OCI-M2 (cell line): Measurements from ENCODE around the gene UTRN.

Experiments used
- DNase-seq: peaks from one replicate; lab custom pipeline; 2025; ENCODE audit not compliant: unreplicated experiment; lab: John Stamatoyannopoulos, UW

UTRN gene

GRCh38 chr6:144279484-144280150, 5.5 kb upstream of the UTRN start:
- DNase-seq = no peak

GRCh38 chr6:144283646-144284477, 1.3 kb upstream of the UTRN start:
- DNase-seq = no peak

DNA sequence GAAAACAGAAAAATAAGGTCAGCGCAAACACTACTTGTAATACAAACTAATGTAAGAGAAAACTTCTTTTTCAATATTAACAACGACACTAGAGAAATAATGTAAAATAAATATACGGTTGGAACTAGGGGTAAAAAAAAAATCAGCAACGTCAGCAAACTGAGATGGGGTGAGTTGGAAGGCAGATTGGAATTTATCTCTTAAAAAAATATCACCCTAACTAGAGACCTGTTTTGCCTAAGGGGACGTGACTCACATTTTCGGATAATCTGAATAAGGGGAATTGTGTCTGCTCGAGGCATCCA, 705 bp upstream of the UTRN start:
- no peak for DNase-seq

DNA sequence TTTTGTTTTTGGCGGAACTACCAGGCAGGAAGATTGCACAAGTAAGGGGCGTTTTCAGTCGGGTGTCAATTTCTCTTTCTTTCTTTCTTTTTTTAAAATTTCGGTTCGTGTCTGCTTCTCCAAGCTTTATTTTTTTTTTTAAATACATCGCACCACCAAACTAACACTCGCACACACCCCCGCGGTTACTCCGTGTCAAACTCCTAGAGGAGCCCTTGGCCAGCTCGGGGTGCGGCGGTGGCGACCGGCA, 338 bp downstream of the UTRN start:
- DNase-seq = no peak

DNA sequence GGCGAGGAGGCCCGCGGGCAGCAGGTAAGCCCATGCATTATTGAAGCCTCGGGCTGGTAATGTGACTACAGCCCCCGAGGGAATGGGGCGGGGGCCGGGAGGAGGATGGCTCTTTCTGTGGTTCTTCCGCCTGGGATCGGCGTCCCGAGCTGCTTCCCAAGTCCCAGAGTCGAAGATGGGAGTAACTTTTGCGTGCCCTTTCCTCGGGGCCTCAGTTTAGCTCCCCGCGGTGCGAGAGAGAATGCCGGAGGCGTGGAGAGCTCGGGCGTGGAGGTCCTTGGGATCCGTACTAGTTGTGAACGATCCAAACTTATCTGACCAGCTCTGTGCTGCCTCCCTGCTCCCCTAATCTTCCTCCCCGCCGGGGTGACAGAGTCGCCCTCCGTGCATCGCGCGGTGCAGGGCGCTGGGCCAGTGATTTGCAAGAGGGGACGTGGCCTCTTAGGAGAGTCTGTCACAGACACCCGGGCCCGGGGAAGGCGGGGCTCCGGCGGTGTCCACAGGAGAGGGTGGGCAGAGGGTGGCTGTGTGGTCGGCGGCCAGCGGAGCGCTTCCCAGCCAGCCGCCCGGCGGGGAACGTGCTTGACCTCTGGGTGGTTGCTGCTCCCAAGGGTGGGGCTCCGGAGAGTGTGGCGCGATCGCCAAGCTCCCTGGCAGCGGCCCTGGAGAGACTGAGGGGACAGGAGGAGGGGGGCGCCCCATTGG, 815 bp downstream of the UTRN start:
- no peak for DNase-seq

DNA sequence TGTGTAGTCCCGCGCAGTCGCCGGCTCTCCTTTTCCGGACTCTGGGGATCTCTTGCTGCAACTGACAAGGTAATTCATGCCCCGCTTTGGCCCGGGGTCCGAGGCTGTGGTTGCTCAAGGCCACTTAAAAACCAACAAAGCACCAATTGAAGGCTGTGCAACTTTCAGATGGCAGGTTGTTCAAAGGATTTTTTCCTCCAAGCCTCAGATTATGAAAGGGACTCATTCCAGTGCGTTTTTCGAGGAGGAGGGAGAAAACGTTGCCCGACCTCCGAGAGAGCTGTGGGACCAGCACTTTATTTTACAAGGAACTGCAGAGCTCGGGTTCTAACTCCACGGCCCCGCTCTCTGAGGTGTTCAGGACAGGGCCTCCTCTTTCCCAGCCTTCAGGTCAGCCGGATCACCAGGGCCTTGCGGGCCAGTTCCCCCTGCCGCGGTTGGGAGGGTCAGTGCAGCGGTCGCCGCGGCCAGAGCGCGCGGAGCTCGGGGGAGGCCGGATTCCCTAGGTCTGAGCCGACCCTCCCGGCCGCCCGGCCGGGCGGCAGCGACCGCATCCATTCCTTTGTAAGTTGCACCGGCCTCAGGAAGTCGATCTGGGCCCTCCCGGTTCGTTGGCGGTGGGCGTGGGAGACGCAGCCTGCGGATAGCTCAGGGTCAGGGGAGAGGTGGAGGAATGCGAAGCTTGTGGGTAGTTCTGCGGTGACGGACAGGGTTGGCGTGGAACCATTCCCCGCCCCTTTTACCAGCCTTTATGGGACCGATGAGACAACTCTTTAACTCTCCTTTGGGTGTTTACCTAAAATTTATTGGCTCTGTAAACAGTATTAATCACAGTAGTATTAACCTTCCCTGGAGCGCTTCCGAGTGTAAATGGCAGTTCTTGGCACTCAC, 1.6 kb downstream of the UTRN start:
- DNase-seq = no peak

DNA sequence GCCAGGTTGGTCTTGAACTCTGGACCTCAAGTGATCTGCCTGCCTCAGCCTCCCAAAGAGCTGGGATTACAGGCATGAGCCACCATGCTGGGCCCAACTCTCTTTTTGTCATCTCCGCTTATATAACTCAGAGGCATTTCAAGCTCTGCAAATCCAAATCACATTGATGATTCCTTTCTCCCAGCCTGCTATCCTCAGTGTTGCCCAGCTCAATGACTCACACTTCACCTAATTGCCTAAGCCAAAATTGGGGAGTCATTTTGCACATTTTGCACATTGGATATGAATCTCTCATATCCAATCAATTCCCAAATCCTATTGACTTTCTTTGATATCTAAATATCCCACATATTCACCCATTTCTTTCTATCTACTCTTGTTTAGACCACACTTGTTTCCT, 3.9 kb downstream of the UTRN start:
- no peak for DNase-seq

- DNase-seq = no peak
Measured at GRCh38 chr6:144292372-144292771, 7.2 kb downstream of the UTRN start.

GRCh38 chr6:144294016-144294415, 8.9 kb downstream of the UTRN start:
- DNase-seq = no peak

GRCh38 chr6:144295211-144295610, 10.1 kb downstream of the UTRN start:
- DNase-seq = no peak

DNA sequence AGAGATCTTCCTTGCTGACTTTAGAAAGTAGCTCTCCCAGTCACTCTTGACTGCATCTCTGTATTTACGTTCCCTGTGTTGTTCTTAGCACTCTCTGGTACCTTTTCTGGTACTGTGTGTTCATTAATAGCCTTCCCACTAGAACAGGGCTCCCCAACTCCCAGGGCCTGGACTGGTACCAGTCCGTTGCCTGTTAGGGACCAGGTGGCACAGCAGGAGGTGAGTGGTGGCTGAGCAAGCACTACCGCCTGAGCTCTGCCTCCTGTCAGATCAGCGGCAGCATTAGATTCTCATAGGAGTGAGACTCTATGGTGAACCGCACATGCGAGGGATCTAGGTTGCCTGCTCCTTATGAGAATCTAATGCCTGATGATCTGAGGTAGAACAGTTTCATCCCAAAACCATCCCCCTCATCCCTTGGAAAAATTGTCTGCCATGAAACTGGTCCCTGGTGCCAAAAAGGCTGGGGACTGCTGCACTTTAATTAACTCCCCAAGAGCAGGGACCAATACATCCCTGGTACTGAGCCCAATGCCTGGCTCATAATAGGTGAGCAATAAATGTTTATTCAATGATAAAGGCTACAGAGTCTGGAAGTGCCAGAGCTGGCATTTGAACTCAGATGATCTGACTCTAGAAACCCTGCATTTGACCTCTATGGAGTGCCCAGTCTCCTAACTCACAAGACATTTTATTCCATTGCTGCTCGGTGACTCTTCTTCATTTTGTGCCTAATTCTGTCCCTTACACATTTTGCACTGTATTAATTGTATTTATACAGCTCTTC, 11.0 kb downstream of the UTRN start:
- no peak for DNase-seq

DNA sequence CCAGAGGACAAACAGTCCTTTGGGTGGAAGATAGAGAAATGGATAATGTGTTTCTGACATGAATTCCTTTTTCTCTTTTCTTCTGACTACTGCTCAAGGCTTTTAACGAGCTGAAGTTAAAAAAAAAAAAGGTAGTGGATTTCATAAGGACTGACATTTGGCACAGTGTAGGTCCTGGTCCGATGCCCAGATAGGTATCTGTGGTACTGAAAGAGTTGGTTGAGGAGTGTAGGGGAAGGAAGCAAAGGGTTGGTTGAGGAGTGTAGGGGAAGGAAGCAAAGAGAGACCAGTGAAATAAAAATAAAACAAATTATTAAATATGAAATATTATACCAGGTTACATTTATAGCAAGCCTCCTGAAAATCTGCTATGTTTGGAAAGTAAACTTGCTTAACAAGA, 11.8 kb downstream of the UTRN start:
- DNase-seq = no peak

DNA sequence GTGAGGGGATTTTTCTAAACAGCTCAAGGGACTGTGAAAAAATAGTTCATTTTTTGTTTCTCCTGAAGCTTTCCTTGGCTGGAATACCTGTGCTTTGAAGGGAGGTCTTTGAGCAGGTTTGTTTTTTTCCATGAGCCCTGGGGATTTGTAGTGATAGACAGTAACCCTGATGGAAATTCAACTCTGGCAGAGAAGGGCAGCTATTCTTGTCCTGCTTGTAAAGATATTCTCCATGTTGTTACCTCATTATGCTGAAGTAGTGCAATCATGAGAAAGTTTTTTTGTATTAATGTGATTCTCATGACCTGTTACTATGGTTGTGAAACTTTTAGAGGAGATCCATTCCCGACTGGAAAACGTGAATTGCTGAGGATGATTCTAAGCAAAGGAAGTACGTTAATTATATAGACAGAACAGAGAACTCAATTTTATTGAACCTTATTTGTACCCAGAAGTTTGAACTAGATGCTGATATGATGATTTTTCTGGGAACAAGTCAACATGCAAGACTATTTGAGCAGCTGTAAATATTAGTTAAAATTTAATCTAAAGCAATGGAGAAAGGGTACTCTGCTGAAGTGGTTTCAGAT, 12.5 kb downstream of the UTRN start:
- no peak for DNase-seq

- no peak for DNase-seq
Measured at GRCh38 chr6:144298194-144298593, 13.1 kb downstream of the UTRN start.

DNA sequence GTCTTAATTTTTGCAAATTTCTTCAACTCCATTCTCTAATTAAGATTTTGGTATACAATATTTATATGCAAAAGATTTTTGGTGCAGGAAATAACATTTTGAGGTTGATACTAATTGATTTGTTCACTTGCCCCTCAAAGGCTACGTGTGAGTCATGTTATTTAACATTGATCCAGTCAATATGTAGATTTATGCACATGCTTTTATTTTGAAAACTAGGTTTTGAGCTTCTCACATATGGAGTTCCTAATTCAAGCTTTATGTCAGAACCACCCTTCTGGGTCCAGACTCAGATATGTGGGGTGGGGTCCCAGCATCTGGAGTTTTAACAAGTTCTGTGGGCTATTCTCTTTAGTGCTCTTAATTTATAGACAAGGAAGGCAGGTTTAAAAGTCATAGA, 13.8 kb downstream of the UTRN start:
- DNase-seq = no peak

DNA sequence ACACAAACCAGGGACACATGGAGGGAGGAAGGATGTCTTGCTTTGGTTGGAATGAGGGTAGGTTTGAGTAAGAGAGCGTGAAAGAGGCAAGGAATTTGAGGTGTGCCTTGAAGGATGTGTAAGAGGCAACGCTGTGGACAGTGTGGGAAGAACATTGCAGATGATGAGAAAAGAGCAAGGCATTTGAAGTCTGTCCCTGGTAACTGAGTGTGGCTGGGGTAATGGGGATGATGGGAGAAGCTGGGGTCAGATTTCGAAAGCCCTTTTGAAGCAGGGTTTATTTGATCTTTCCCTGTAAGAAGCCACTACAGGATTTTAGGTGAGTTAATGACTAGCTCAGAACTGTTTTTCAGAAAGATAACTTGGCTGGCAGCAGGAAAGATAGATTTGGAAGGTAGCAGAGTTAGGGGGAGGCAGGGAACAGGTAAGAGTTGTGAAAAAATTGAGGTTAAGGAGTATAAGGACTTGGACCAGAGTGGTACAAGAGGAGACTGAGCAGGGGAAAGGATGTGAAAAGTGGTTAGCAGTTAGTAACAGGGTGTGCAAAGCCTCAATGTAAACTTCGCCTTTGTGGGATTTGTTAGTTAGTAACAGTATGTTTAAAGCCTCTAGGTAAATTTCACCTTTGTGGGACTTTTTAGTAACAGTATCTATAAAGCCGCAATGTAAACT, 17.7 kb downstream of the UTRN start:
- no peak for DNase-seq

DNA sequence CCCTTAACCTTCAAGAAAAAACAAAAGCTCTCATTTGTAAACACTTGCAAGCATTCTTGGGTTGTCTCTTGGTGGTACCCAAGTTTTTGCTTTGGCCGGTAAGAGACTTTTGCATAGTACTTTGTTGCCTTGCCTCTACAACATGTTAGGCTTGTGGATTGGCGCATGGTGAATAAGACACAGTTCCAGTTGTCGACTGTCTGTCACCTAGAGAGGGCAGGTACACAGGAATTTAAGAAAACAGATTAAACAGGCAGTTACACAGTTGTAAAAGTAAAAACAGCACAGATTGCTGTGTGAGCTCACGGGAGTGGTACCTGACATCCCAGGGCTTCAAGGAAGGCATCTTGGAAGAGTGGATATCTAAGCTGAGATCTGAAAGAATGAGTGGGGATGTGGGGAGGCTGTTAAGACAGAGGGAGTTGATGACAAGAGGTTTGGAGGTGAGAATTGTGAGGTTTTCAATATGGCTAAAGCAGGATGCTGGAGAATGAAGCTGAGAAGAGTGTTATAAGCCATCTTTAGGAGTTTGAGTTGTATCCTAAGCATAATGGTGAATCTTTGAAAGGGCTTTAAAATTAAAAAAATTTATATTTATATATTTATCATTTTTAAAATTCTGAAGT, 19.2 kb downstream of the UTRN start:
- DNase-seq = no peak

DNA sequence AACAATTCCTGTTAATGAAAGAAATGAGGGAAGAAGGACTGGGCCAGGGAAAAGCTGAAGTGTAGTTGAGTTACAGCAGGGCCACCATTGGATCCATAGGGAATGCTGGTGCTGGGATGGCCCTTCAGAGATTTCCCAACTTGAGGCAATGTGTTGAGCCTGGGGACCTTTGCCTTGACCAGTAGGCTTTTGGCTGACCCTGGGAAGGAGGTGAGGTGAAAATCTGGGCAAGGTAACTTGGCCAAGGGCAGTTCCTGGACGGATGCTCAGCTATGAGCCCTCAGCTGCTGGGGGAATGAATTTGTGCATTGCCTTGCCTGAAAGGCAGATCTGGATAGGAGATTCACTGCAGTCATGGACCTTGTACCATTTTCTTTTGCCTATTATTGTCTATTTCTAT, 20.4 kb downstream of the UTRN start:
- DNase-seq = no peak

GRCh38 chr6:144305985-144306384, 20.9 kb downstream of the UTRN start:
- DNase-seq = no peak
